BLaER1 treated with 17β-estradiol and CSF1 and Interleukin-3, amounts not matched to agents 10 nM and 100 nM (cell line): ENCODE measurements around the gene MYNN.
"Not testable (repeated sequence)": the region's sequence is repeated elsewhere in the genome, so short reads cannot be mapped to it uniquely, and the experiment has no call there.

ENCODE experiments used
- H3K27ac ChIP-seq, 11 experiments: shearing (Covaris generic); formaldehyde crosslinking; 2 replicates each; pipeline ENCODE4 v1.8.1; 2022
- H3K27me3 ChIP-seq, 11 experiments: shearing (Covaris generic); formaldehyde crosslinking; 2 replicates each; pipeline ENCODE4 v1.8.1; 2022
- H3K36me3 ChIP-seq, 11 experiments: shearing (Covaris generic); formaldehyde crosslinking; 2 replicates each; pipeline ENCODE4 v1.8.1; 2022
- H3K4me1 ChIP-seq, 10 experiments: shearing (Covaris generic); formaldehyde crosslinking; 2 replicates each; pipeline ENCODE4 v1.8.1; 2022
- H3K4me2 ChIP-seq, 11 experiments: shearing (Covaris generic); formaldehyde crosslinking; 2 replicates each; pipeline ENCODE4 v1.8.1; 2022
- H3K4me3 ChIP-seq, 10 experiments: shearing (Covaris generic); formaldehyde crosslinking; 2 replicates each; pipeline ENCODE4 v1.8.1; 2022
- H3K9ac ChIP-seq, 11 experiments: shearing (Covaris generic); formaldehyde crosslinking; 2 replicates each; pipeline ENCODE4 v1.8.1; 2022
- H3K9me3 ChIP-seq, 11 experiments: shearing (Covaris generic); formaldehyde crosslinking; replicated peaks in 1 of 11; 2 replicates each; pipeline ENCODE4 v1.8.1; 2022
- H4K20me1 ChIP-seq, 11 experiments: shearing (Covaris generic); formaldehyde crosslinking; 2 replicates each; pipeline ENCODE4 v1.8.1; 2022
- Cebpa-rat ChIP-seq, 11 experiments: shearing (Covaris generic); IDR thresholded peaks; 2 replicates each; pipeline ENCODE4 v1.8.1; 2022

MYNN gene

GRCh38 chr3:169772897-169773816 is at the start of gene MYNN:
Gene MYNN, plus strand, starts transcription at chr3:169773396. Its CDS starts 900 bp downstream, at chr3:169774296.
- Histone ChIP-seq H3K4me2 (peak within 1 kb of the TSS; percentile 80 to 97 (median 89)), H3K4me3 (peak within 1 kb of the TSS; percentile 65 to 94 (median 83)), H3K36me3 (peaks cover 36 to 41% (median 39%) of the 10 kb centered on the region in 11 experiments), H3K27me3 (peaks cover 0 to 7% (median 3%) of the 10 kb centered on the region in 11 experiments; a peak in 7 of 22 replicates), H3K27ac (peak within 1 kb of the TSS; percentile 89 to 97 (median 94)), H3K9ac (peak within 1 kb of the TSS; percentile 88 to 96 (median 93)), H3K4me1 (peaks cover 20 to 27% (median 26%) of the 10 kb centered on the region in 10 experiments), H3K9me3 (no peaks in the 10 kb centered on the region), H4K20me1 (peaks cover 0 to 46% (median 22%) of the 10 kb centered on the region in 11 experiments; a peak in 17 of 22 replicates)
- TF ChIP-seq Cebpa-rat (IDR thresholded peaks at IDR 0.05) = no peak

GRCh38 chr3:169731857-169732256 is 41.3 kb upstream of the MYNN start:
- not testable (repeated sequence) for H3K4me2 ChIP-seq, H3K4me1 ChIP-seq, H3K27me3 ChIP-seq, H3K27ac ChIP-seq, H3K36me3 ChIP-seq, H3K9ac ChIP-seq, H4K20me1 ChIP-seq, H3K4me3 ChIP-seq
- H3K9me3 ChIP-seq = peaks cover 23 to 43% (median 33%) of the 10 kb centered on the region in 11 experiments

- no peaks in the 10 kb centered on the region for H4K20me1 ChIP-seq
- no peak overlapping the region for H3K4me3 ChIP-seq
- TF ChIP-seq Cebpa-rat (IDR thresholded peaks at IDR 0.05) = no peak
- no peaks in the 10 kb centered on the region for H3K36me3 ChIP-seq
- H3K9me3 ChIP-seq = peaks cover 16 to 27% (median 22%) of the 10 kb centered on the region in 11 experiments
- H3K27me3 ChIP-seq = no peaks in the 10 kb centered on the region
- no peak overlapping the region for H3K4me2 ChIP-seq
- H3K4me1 ChIP-seq = peaks cover 0 to 10% (median 0%) of the 10 kb centered on the region in 10 experiments; a peak in 5 of 20 replicates
- no peak overlapping the region for H3K27ac ChIP-seq
- H3K9ac ChIP-seq = no peak overlapping the region
These were observed 34.1 kb upstream of the MYNN start for GRCh38 chr3:169739067-169739466.

GRCh38 chr3:169744366-169745054 is 28.7 kb upstream of the MYNN start:
- Histone ChIP-seq H3K9ac (no peak overlapping the region), H3K27ac (no peak overlapping the region), H3K9me3 (no peaks in the 10 kb centered on the region), H3K27me3 (no peaks in the 10 kb centered on the region), H3K4me2 (no peak overlapping the region), H4K20me1 (no peaks in the 10 kb centered on the region), H3K4me3 (no peak overlapping the region), H3K4me1 (peaks cover 0 to 10% (median 0%) of the 10 kb centered on the region in 10 experiments; a peak in 5 of 20 replicates), H3K36me3 (no peaks in the 10 kb centered on the region)
- no peak for TF ChIP-seq Cebpa-rat (IDR thresholded peaks at IDR 0.05)

GRCh38 chr3:169746924-169747323 is 26.3 kb upstream of the MYNN start:
- no peak overlapping the region for H3K27ac ChIP-seq
- TF ChIP-seq Cebpa-rat (IDR thresholded peaks at IDR 0.05) = no peak
- peaks cover 0 to 10% (median 0%) of the 10 kb centered on the region in 10 experiments; a peak in 5 of 20 replicates for H3K4me1 ChIP-seq
- H3K9ac ChIP-seq = no peak overlapping the region
- H3K27me3 ChIP-seq = no peaks in the 10 kb centered on the region
- no peaks in the 10 kb centered on the region for H3K36me3 ChIP-seq
- no peak overlapping the region for H3K4me3 ChIP-seq
- no peaks in the 10 kb centered on the region for H4K20me1 ChIP-seq
- H3K9me3 ChIP-seq = no peaks in the 10 kb centered on the region
- H3K4me2 ChIP-seq = no peak overlapping the region; a peak in 1 of 22 replicates

- no peaks in the 10 kb centered on the region for H3K9me3 ChIP-seq
- no peak overlapping the region for H3K4me3 ChIP-seq
- TF ChIP-seq Cebpa-rat (IDR thresholded peaks at IDR 0.05) = no peak
- no peaks in the 10 kb centered on the region for H3K27me3 ChIP-seq
- H3K9ac ChIP-seq = no peak overlapping the region
- no peaks in the 10 kb centered on the region for H4K20me1 ChIP-seq
- H3K4me1 ChIP-seq = peaks cover 0 to 2% (median 0%) of the 10 kb centered on the region in 10 experiments; a peak in 2 of 20 replicates
- no peak overlapping the region for H3K27ac ChIP-seq
- no peaks in the 10 kb centered on the region for H3K36me3 ChIP-seq
- no peak overlapping the region for H3K4me2 ChIP-seq
These were observed 24.5 kb upstream of the MYNN start for GRCh38 chr3:169748670-169749069.

- no peaks in the 10 kb centered on the region for H4K20me1 ChIP-seq
- H3K4me1 ChIP-seq = no peaks in the 10 kb centered on the region
- TF ChIP-seq Cebpa-rat (IDR thresholded peaks at IDR 0.05) = no peak
- H3K36me3 ChIP-seq = no peaks in the 10 kb centered on the region
- H3K27me3 ChIP-seq = no peaks in the 10 kb centered on the region
- H3K4me2 ChIP-seq = no peak overlapping the region
- H3K4me3 ChIP-seq = no peak overlapping the region
- H3K9ac ChIP-seq = no peak overlapping the region
- no peak overlapping the region for H3K27ac ChIP-seq
- H3K9me3 ChIP-seq = no peaks in the 10 kb centered on the region
These were observed 22.5 kb upstream of the MYNN start for GRCh38 chr3:169750665-169751064.

- TF ChIP-seq Cebpa-rat (IDR thresholded peaks at IDR 0.05) = no peak
- H3K9ac ChIP-seq = no peak overlapping the region
- H3K27ac ChIP-seq = no peak overlapping the region
These were observed 21.3 kb upstream of the MYNN start for GRCh38 chr3:169751875-169752274.

GRCh38 chr3:169754711-169755110 is 18.5 kb upstream of the MYNN start:
- Histone ChIP-seq H3K9ac (no peak overlapping the region), H3K9me3 (no peaks in the 10 kb centered on the region), H3K27ac (no peak overlapping the region), H3K4me3 (no peak overlapping the region), H4K20me1 (no peaks in the 10 kb centered on the region), H3K4me1 (peaks cover 8 to 15% (median 14%) of the 10 kb centered on the region in 10 experiments; a peak in 19 of 20 replicates), H3K4me2 (no peak overlapping the region), H3K27me3 (no peaks in the 10 kb centered on the region), H3K36me3 (no peaks in the 10 kb centered on the region)
- TF ChIP-seq Cebpa-rat (IDR thresholded peaks at IDR 0.05) = no peak

More at GRCh38 chr3:169751875-169752274, 21.3 kb upstream of the MYNN start:
- Histone ChIP-seq H3K27me3 (no peaks in the 10 kb centered on the region), H3K4me2 (no peak overlapping the region), H3K9me3 (no peaks in the 10 kb centered on the region), H3K36me3 (no peaks in the 10 kb centered on the region), H4K20me1 (no peaks in the 10 kb centered on the region), H3K4me3 (no peak overlapping the region), H3K4me1 (no peaks in the 10 kb centered on the region)
